HG03280 (cell line): ENCODE data around the gene ALG2.

Experiments
- ATAC-seq: cut with Tn5 transposase; IDR thresholded peaks from one replicate; pipeline ENCODE4 v1.9.1; 2021; ENCODE audit warnings: mild to moderate bottlenecking, moderate library complexity; ENCODE audit not compliant: unreplicated experiment

ALG2 gene

DNA sequence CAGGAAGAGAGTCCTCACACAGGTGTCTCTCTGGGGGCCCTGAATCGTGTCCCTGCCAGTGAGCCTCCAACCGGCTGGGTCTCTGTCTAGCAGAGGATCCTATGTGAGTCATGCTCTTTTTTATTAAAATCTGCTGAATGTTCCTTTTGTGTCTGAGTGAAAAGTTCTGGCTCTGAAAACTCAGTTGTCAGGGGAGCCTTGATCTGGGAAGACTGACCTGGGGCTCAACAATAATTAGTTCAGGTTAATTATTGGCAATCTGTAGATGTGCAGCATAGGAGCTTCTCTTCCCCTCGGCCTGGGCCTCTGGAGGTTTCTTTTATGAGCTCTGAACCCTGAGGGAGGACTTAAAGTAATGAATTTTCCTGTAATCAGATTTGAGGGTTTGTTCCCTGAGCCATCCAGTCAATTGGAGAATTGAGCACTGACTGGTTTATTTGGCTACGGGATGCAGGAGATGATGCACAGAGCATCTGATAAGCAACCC lies 45.2 kb downstream of the ALG2 start:
- no peak for ATAC-seq

DNA sequence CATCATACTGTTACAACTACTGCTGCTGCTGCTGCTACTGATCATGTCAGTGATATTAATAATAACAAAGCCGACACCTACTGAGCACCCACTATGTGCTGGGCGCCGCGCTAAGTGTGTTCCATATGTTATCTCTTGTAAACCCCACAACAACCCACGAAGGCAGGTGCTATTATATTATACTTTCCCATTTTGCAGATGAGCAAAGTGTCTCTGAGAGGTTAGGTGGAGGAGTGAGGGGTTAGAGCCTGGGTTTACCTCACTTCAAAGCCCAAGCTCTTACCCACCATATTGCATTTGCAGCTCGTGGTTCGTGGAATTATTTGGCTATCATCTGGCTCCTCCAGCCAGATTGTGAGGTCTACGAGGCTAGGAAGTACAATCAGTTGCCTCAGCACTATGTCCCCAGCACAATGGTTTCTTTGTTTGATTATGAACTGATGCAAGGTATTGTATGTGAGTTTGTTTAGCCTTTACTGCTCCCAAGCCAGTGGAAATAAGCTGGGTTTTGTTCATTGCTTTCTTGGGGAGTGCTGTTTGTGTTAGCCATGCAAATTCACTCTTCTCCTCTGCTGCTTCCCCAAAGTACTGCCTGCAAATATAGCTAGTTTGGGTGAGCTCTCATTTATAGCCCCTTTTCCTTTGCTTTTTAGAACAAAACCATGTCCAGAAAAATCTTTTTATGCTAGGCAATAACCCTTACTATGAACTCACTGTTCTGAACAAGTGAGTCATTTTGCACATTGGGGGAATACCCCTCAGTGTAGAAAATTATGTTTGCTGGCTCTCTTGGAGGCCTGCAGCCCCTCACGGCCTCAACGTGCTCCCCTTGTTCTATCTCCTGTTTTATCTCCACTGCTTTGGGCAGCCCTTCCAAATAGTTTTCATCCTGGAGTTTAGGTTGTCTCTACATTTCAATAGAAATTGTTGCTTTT lies 47.9 kb downstream of the ALG2 start:
- no peak for ATAC-seq

DNA sequence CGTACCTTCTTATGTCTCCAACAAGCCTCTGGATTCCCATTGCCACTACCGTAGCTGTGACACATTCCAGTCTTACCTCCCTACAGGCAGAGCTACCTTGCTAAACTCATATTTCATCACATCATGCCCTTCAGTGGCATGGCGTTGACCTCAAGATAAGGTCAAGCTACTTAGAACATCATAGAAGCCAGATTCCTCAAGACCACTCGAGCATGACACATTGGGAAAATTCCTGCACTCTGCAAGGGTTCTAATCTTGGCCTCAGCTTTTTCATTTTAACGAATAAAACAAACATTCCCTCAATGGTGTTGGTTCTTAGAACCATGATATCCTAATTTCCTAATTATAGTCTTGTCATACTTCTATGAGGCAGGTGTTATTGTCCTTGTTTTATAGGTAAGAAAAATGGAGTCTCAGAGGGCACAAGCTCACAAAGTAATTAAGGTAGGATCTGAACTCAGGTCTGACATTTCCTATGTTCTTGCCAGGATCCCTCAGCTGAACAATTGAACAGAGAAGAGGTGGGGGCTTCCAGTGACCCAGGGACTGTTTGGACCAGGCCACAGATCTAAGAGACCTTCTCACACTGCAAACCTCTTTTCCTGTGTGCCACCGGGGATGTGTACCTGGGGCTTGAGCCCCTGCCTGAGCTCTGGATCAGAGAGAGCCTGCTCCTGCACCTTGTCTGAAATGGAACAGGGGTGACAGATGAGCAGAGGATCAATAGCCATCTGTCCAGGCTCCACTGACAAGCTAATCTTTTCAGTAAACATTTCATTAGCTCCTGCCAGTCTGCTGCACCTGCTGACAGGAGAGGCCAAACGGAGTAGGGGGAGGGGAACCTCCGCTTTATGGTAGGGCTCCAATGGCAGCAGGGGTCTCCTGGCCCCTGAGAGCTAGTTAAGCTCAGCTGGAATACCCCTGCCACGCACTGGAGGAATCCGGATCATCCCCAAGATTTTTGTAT lies 49.3 kb downstream of the ALG2 start:
- no peak for ATAC-seq

GRCh38 chr9:99171225-99172123 lies 50.3 kb downstream of the ALG2 start:
- no peak for ATAC-seq

GRCh38 chr9:99169982-99170761 lies 51.6 kb downstream of the ALG2 start:
- ATAC-seq = no peak

GRCh38 chr9:99169086-99169485 lies 52.7 kb downstream of the ALG2 start:
- no peak for ATAC-seq

- ATAC-seq = no peak
Measured at GRCh38 chr9:99167694-99168093, 54.0 kb downstream of the ALG2 start.

GRCh38 chr9:99167119-99167518 lies 54.6 kb downstream of the ALG2 start:
- ATAC-seq = no peak
